ENCODE results near the gene BTBD8.

- no peak for TF ChIP-seq CTCF (IDR thresholded peaks at IDR 0.05)
- TF ChIP-seq POLR2A (IDR thresholded peaks at IDR 0.05), result no peak
Observed at GRCh38 chr1:92123868-92124267, 43.7 kb downstream of the BTBD8 start.
